Immature natural killer cell (primary cell): Measurements from ENCODE around the gene SMIM22. TPM values are rescaled to one million over a fixed set of nuclear protein-coding genes. Genes with fewer than 3 reads are reported as not detected.
A peak's percentile ranks its signal among the peaks of the same experiment; 100 is the strongest.

Experiments
- DNase-seq, 3 donors: peaks; one replicate each; pipeline ENCODE4 v3.0.0; 2022; ENCODE audit warnings: mixed read lengths in 1 of 3
- H3K27ac Mint-ChIP-seq, 6 donors: one replicate each; pipeline ENCODE4 v1.8.0; 2020; ENCODE audit warnings: mixed read lengths in 6 of 6, mild to moderate bottlenecking in 5 of 6, inconsistent platforms in 4 of 6, moderate library complexity in 3 of 6
- H3K27me3 Mint-ChIP-seq, 3 donors: one replicate each; pipeline ENCODE4 v1.8.0; 2020 to 2021; ENCODE audit warnings: low read depth in 3 of 3, mild to moderate bottlenecking in 3 of 3, mixed read lengths in 3 of 3, moderate library complexity in 3 of 3, inconsistent platforms in 1 of 3
- H3K36me3 Mint-ChIP-seq, 3 donors: one replicate each; pipeline ENCODE4 v1.8.0; 2020; ENCODE audit warnings: mixed read lengths in 3 of 3, inconsistent platforms in 2 of 3, mild to moderate bottlenecking in 2 of 3
- H3K4me1 Mint-ChIP-seq, 2 donors: one replicate each; pipeline ENCODE4 v1.8.0; 2020; ENCODE audit warnings: inconsistent platforms in 2 of 2, mild to moderate bottlenecking in 2 of 2, mixed read lengths in 2 of 2, moderate library complexity in 1 of 2
- H3K4me3 Mint-ChIP-seq, 5 donors: one replicate each; pipeline ENCODE4 v1.8.0; 2020; ENCODE audit warnings: mild to moderate bottlenecking in 5 of 5, mixed read lengths in 5 of 5, inconsistent platforms in 3 of 5, moderate library complexity in 3 of 5
- H3K9me3 Mint-ChIP-seq, 6 donors: one replicate each; pipeline ENCODE4 v1.8.0; 2020; ENCODE audit warnings: mild to moderate bottlenecking in 6 of 6, mixed read lengths in 6 of 6, inconsistent platforms in 4 of 6, moderate library complexity in 3 of 6
- polyA plus RNA-seq, 3 donors: library from polyadenylated mRNA; unstranded; fragments of 300-500 nt; fragmentation: Illumina TruSeq; gene quantifications; one replicate each; pipeline ENCODE4 v1.2.3, GENCODE V29; 2021

The SMIM22 gene
- polyA plus RNA-seq, 3 donors from 2014 or later, result not detected

DNA sequence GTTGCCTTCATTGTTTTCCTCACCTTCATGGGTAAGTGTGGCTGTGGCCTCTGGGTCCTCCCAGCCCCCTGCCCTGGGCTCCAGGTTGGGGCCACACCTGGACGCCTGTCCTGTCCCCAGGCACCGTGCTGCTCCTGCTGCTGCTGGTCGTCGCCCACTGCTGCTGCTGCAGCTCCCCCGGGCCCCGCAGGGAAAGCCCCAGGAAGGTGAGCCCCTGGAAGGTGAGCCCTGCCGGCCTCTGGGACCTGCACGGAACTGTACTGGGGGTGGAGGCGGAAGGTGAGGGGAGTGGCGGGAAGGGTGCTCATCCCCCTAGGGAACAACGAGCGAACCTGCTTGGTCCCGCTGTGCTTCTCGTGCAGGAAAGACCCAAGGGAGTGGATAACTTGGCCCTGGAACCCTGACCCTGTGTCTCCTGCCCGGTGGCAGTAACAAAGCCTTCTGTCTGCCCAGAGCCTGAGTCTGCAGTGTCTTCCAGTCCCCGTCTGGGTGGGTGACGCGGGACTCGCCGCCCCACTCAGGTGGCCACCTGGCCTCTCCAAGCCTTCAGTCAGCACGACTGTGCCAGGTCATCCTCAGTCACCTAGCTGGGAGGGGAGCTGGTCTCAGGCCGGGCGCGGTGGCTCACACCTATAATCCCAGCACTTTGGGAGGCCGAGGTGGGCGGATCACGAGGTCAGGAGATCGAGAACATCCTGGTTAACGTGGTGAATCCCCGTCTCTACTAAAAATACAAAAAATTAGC is 831 bp downstream of the SMIM22 start:
- Mint-ChIP-seq H3K27me3 (no peaks in the 10 kb centered on the region), H3K4me3 (no peak overlapping the region), H3K27ac (no peak overlapping the region), H3K9me3 (no peaks in the 10 kb centered on the region), H3K4me1 (peaks cover 0 to 7% of the 10 kb centered on the region in 2 donors), H3K36me3 (no peaks in the 10 kb centered on the region)
- DNase-seq, result no peak

DNA sequence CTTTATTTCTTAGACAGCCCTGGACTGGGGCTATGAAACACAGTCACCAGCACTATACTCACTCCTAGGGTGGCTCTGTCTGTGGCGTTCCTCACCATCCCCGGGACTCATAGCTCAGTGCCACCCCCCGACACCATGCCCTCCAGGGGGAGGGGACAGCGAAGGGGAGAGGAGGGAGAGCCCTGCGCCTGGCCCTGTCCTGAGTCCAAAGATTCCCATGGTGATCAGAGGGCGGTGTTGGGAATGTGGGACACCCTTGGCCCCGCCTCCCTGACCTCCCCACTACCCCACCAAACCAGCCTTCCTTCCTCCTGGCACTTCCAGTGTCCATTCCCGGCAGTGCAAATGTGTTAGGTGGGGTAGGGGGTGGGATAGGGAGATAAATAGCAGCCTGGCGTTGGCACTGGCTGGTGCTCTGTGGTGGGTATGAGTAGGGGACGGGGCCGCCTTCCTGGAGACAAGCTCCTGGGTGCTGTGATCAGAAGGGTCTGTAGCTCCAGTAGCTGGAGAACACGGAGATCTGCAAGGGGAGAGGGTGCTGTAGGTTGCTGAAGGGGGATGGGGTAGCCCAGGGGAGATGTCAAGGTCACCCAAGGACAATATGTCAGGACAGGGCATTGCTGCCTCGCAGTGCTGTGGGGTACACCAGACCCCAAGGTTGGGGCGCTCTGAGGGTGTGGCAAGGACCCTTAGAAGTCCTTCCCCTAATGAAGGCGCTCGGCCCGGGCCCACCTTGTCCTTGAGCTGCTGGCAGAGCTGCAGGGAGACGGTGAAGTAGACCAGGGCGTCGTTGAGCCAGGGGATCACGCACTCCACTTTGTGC is 2.0 kb downstream of the SMIM22 start:
- no peak for DNase-seq
- peaks cover 0 to 7% of the 10 kb centered on the region in 2 donors for H3K4me1 Mint-ChIP-seq
- no peaks in the 10 kb centered on the region for H3K27me3 Mint-ChIP-seq
- no peak overlapping the region for H3K4me3 Mint-ChIP-seq
- no peaks in the 10 kb centered on the region for H3K36me3 Mint-ChIP-seq
- no peak overlapping the region for H3K27ac Mint-ChIP-seq
- H3K9me3 Mint-ChIP-seq, result no peaks in the 10 kb centered on the region

DNA sequence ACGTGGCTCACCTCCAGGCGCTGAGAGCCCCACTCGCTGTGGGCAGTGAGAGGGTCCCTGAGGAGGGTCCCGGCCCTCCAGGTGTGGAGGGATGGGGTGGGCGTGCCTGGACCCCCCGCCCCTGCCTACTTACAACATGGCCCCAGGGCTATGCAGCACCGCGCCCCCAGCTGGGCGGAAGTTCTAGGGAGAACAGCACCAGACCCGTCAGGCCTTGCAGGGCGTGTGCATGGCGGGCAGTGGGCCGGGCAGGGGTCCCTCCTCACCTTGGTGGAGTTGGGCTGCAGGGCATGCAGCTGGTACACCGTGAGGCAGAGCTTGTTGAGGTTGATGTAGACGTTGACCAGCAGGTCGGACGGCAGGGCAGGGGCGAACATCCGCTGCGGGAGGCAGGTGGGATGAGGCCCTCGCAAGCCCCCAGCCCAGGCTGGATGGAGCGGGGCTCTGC is 2.7 kb downstream of the SMIM22 start:
- Mint-ChIP-seq H3K36me3 (no peaks in the 10 kb centered on the region), H3K4me1 (peaks cover under 1 to 7% of the 10 kb centered on the region in 2 donors), H3K9me3 (no peaks in the 10 kb centered on the region), H3K27ac (no peak overlapping the region), H3K4me3 (no peak overlapping the region), H3K27me3 (no peaks in the 10 kb centered on the region)
- no peak for DNase-seq

DNA sequence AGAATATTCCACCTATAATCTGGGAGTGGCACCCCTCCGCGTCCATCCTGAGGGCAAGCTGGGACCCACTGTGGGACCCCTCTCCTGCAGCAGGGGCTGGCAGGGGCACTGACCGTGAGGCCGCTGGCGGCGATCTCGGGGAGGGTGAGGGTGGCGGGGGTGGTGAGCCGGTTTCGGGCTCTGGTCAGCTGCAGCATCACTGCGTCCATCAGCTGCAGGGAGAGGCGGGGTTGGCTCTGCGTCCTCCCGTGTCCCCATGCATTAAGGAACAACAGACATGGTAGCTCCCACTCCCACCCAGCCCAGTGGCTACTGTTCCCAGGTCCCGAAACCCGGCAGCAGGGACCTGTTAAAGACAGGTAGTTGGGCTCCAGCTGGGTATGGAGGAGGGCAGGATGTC is 3.3 kb downstream of the SMIM22 start:
- Mint-ChIP-seq H3K27me3 (peaks cover 0 to 2% (median 0%) of the 10 kb centered on the region in 3 donors), H3K4me3 (no peak overlapping the region), H3K4me1 (peaks cover 7 to 12% of the 10 kb centered on the region in 2 donors), H3K36me3 (no peaks in the 10 kb centered on the region), H3K9me3 (no peaks in the 10 kb centered on the region), H3K27ac (no peak overlapping the region)
- DNase-seq, result no peak

DNA sequence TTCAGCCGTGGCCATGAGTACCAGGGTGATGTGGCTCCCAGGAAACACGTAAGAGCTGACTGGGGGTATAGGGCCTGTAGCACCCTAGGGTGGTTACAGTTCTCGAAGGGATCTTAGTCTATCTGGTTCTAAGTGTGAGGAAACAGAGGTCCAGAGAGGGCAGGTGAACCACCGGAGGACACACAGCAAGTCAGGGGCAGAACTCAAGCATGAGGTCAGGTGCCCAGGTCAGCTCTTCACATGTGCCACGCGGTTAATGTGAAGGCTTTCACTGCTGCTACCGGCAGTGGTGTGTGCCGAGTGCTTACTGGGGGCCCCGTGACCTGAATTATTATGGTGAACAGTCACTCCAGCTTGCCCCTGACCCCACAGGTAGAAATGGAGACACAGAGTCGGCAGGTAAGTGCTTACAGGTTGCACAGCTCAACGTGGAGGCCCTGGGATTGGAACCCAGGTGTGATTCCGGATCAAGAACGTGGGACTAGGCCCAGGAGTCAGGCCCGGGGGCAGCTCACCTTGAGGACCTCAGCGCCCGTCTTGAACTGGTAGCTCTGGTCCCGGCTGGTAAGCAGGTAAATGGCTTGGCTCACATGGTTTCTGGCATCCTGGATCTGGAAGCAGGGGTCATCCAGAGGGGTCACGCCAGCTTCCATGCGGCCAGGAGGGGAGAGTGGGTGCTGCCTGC is 4.1 kb downstream of the SMIM22 start:
- H3K27me3 Mint-ChIP-seq, result peaks cover 0 to 2% (median 0%) of the 10 kb centered on the region in 3 donors
- no peak overlapping the region for H3K27ac Mint-ChIP-seq
- H3K4me3 Mint-ChIP-seq, result peak overlapping the region in 1 of 5 donors; percentile 21
- DNase-seq, result no peak
- H3K4me1 Mint-ChIP-seq, result peaks cover 11 to 14% of the 10 kb centered on the region in 2 donors
- H3K36me3 Mint-ChIP-seq, result no peaks in the 10 kb centered on the region
- H3K9me3 Mint-ChIP-seq, result no peaks in the 10 kb centered on the region

DNA sequence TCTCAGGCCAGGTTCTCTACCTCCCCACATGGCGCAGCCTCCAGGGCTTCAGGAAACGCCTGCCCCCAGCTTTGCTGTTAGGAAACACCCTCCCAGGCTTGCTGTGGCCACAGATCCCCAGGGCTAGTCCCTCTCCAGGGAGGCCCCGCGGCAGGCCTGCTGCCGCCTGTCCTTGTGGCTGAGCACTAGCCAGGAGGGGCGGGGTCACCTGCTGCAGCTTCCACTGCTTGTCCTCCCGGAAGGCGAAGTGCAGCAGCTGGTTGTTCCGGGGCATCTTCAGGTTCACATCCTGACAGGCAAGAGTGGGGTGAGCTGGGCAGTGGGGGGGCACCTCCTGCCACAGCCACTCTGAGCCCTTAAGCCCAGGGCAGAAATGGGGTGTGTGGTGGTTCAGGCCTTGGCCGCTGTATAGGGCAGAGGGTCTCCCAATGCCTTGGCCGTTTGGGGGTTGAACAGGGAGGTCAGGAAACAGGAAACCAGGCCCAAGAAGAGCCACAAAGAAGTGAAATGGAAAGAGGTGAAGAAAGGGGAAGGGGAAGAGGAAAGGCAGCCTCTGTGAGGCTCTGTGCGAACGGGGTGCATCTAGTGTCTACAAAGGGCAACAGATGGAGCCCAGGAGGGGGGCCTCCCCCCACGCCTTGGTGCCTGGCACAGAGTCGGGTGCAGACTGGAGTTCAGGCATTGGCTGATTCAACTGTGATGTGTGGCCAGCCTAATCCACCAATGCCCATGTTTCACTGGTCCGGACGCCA is 5.3 kb downstream of the SMIM22 start:
- H3K4me3 Mint-ChIP-seq, result peak overlapping the region; percentile 7 to 55 (median 48)
- H3K4me1 Mint-ChIP-seq, result peaks cover 11 to 14% of the 10 kb centered on the region in 2 donors
- peaks cover 0 to 2% (median 0%) of the 10 kb centered on the region in 3 donors for H3K27me3 Mint-ChIP-seq
- H3K36me3 Mint-ChIP-seq, result no peaks in the 10 kb centered on the region
- no peaks in the 10 kb centered on the region for H3K9me3 Mint-ChIP-seq
- no peak for DNase-seq
- H3K27ac Mint-ChIP-seq, result peak overlapping the region in 3 of 6 donors; percentile 16 to 40 (median 17)

DNA sequence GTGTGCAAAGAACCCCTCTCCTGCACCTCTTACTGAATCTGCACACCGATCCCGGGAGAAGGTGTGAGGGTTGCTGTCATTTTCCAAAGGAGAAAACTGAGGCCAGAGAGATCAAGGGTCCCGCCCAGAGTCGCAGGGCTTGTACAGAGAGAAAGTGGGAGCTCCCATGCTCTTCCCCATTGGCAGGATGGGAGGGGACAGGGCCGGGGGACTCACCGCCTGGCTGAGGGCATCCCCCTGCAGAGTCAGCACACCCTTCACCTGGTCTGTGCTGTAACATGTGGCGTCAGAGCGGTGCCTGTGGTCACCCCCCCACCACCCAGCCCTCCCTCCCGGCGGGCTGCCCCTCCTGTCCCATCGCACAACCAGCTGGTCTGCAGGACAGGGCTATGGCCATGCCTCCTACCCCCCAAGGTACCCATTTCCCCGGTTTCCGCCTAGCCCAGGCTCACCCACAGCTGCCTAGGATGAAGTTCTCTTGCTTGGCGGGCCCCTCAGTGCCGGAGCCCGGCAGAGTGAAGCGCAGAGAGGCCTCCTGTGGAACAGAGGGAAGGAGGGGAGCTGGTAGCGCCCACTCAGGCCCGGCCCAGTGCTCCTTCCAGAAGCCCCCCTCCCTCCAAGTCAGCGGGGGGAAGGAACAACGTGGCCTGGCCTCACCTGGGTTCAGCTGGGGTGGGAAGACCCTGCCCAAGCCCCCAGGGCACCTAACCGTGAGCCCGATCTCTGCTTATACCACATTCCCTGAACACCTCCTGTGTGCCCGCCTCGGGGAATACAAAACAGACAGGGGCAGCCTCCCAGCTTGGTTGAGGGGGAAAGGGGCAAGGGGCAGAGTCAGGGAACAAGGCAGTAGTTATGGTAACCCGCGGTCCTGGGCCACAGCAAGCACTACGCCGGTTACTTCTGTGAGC is 6.1 kb downstream of the SMIM22 start:
- H3K4me3 Mint-ChIP-seq, result peak overlapping the region; percentile 71 to 85 (median 79)
- peaks cover 11 to 14% of the 10 kb centered on the region in 2 donors for H3K4me1 Mint-ChIP-seq
- peak overlapping the region in 2 of 6 donors; percentile 43 to 48 for H3K27ac Mint-ChIP-seq
- no peaks in the 10 kb centered on the region for H3K36me3 Mint-ChIP-seq
- H3K27me3 Mint-ChIP-seq, result peaks cover 0 to 2% (median 0%) of the 10 kb centered on the region in 3 donors
- no peaks in the 10 kb centered on the region for H3K9me3 Mint-ChIP-seq
- DNase-seq, result no peak

DNA sequence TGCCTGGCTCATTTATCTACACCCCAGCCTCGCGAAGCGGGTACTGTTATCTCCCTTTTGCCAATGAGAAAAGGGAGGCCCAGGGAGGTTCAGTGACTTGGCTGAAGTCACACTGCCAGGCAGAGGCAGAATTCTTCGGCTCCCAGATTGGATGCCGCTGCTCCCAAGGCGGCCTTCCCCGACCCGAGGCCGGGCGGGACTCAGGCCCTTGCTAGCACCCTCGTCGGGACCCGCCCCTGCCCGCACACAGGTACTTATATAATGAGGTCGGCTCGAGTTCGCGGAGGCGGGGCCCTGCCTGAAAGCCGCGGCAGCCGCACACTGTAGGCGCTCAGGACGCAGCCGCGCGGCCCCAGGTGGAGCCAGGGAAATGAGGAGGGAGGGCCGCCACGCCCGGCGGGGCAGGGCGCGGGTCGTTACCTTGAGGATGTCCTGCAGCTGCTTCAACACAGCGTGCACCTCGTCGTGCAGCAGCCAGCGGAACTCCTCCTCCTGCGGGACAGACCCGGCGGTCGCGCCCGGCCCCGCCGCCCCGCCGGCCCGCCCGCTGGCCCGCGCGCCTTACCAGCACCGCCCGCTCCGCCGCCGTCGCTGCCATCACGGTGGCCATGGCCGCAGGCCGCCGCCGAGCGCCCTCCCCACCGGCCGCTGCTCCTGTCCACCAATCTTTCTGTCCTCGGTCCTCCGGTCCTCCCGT is 6.9 kb downstream of the SMIM22 start, which contains the start of gene ROGDI:
Gene ROGDI, minus strand, starts transcription at position 672 of the 697 bp plus-strand sequence. Its CDS starts 62 bp downstream, at position 610.
- peaks cover 0 to 2% (median 0%) of the 10 kb centered on the region in 3 donors for H3K27me3 Mint-ChIP-seq
- H3K4me3 Mint-ChIP-seq, result peak within 1 kb of the TSS; percentile 83 to 88 (median 85)
- no peaks in the 10 kb centered on the region for H3K9me3 Mint-ChIP-seq
- peaks cover 11 to 14% of the 10 kb centered on the region in 2 donors for H3K4me1 Mint-ChIP-seq
- DNase-seq, result no peak
- peaks cover 0 to under 1% (median 0%) of the 10 kb centered on the region in 3 donors for H3K36me3 Mint-ChIP-seq
- peak within 1 kb of the TSS in 5 of 6 donors; percentile 40 to 79 (median 67) for H3K27ac Mint-ChIP-seq

DNA sequence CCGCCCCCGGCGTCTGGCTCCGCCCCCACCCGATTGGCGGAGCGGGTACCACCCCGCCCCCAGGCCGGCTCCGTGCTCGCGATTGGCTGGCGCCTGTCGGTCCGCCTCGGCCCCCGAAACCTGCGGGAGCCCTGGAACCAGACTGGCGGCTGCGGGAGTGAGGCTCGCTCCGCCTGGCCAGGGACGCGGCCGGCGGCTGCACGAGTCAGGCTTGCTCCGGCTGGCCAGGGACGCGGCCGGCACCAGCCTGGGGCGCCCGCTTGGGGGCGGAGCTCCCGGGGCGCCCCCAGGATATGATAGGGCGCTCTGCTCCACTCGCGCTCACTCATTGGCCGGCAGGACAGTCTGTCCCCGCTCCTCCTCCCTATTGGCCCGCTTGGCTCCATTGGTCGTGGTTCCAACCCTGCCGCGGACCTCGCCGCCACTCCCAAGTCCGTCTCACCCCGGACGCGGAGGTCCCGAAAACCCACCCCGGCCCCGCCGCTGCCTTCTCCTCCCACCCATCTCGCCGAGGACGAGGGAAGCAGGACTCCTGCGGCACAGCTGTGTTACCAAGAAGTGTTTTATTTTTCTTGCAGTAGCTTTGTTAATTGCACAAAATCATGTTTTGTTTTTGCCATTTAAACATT is 7.6 kb downstream of the SMIM22 start:
- Mint-ChIP-seq H3K4me1 (peaks cover 11 to 14% of the 10 kb centered on the region in 2 donors), H3K9me3 (no peaks in the 10 kb centered on the region)

DNA sequence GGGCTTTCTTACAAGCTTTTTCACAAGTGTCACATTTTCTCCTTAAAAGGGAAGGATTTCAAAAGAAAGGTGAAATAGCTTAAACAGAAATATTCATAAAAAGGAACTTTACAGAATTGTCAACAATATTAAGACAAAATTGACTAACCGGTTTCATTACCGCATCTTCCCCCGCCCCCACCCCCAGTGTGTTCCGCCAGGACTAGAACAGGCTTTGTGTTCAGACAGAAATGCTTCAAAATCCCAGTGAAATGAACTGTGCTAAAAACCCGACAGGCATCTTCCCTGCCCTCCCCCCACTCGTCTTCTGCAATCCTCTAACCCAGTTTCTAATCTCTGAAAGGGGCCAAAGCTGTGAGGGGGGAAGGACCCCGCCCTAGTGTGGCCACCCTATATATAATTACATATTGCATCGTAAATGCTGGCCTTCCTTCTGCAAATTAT is 8.3 kb downstream of the SMIM22 start:
- H3K36me3 Mint-ChIP-seq, result peaks cover 0 to 8% (median 0%) of the 10 kb centered on the region in 3 donors
- H3K4me1 Mint-ChIP-seq, result peaks cover 11 to 14% of the 10 kb centered on the region in 2 donors
- peak overlapping the region in 2 of 6 donors; percentile 67 to 72 for H3K27ac Mint-ChIP-seq
- DNase-seq, result no peak
- peak overlapping the region; percentile 82 to 88 (median 84) for H3K4me3 Mint-ChIP-seq
- H3K9me3 Mint-ChIP-seq, result no peaks in the 10 kb centered on the region
- H3K27me3 Mint-ChIP-seq, result peaks cover 0 to 2% (median 0%) of the 10 kb centered on the region in 3 donors

More for the DNA sequence above, 7.6 kb downstream of the SMIM22 start:
- peaks cover 0 to 2% (median 0%) of the 10 kb centered on the region in 3 donors for H3K27me3 Mint-ChIP-seq
- peak overlapping the region; percentile 82 to 88 (median 84) for H3K4me3 Mint-ChIP-seq
- peaks cover 0 to 7% (median 0%) of the 10 kb centered on the region in 3 donors for H3K36me3 Mint-ChIP-seq
- DNase-seq, result peak; percentile 88 to 90 (median 90)
- H3K27ac Mint-ChIP-seq, result peak overlapping the region in 5 of 6 donors; percentile 26 to 73 (median 67)
